AG09319 (cell line): ENCODE results near the gene FHL2.
"Not testable (repeated sequence)": the region's sequence is repeated elsewhere in the genome, so short reads cannot be mapped to it uniquely, and the experiment has no call there.

Experiments
- DNase-seq: peaks from one replicate; pipeline ENCODE4 v3.0.0-alpha.2; 2010; ENCODE audit warnings: low read depth; ENCODE audit errors: extremely low read depth
- CTCF ChIP-seq: IDR thresholded peaks from 2 replicates; pipeline ENCODE4 v1.5.1; 2011; ENCODE audit warnings: low read depth, mild to moderate bottlenecking, inconsistent platforms, low read length, moderate library complexity

FHL2 gene

GRCh38 chr2:105428387-105429018, 29.7 kb upstream of the FHL2 start:
- TF ChIP-seq CTCF: no peak
- no peak for DNase-seq

GRCh38 chr2:105427485-105427884, 28.6 kb upstream of the FHL2 start:
- TF ChIP-seq CTCF: no peak
- DNase-seq: no peak

- DNase-seq: no peak
- TF ChIP-seq CTCF: no peak
Measured at GRCh38 chr2:105426626-105427292, 27.9 kb upstream of the FHL2 start.

GRCh38 chr2:105425936-105426625, 27.2 kb upstream of the FHL2 start:
- no peak for DNase-seq
- no peak for TF ChIP-seq CTCF

- DNase-seq: not testable (repeated sequence)
Measured at GRCh38 chr2:105424836-105425235, 26.0 kb upstream of the FHL2 start.

GRCh38 chr2:105422801-105423200, 23.9 kb upstream of the FHL2 start:
- no peak for DNase-seq
- TF ChIP-seq CTCF: no peak

GRCh38 chr2:105421053-105421452, 22.2 kb upstream of the FHL2 start:
- TF ChIP-seq CTCF: no peak
- no peak for DNase-seq
